ENCODE measurements around the gene CACNG7. TPM values are rescaled to one million over a fixed set of nuclear protein-coding genes. Genes with fewer than 3 reads are reported as not detected.

CACNG7 gene
- total and polyA plus RNA-seq, 10 of the 15 experiments (the other 5 are each of a cell fraction or from before 2014, with no cell fraction given): not detected

GRCh38 chr19:53991224-53992113 lies 82.4 kb downstream of the CACNG7 start, which contains the start of gene CACNG6:
TSS of gene CACNG6 (plus strand) at chr19:53991637. CDS start at chr19:53992878, 1,241 bp downstream.
- H3K27ac ChIP-seq (ENCODE audit: control insufficient read depth, insufficient read depth): no peak within 1 kb of the TSS

More at GRCh38 chr19:53991224-53992113, 82.4 kb downstream of the CACNG7 start, which contains the start of gene CACNG6:
- Histone ChIP-seq H3K4me3 (no peak within 1 kb of the TSS), H3K9ac (ENCODE audit: control insufficient read depth, insufficient read depth, low read length) (no peak within 1 kb of the TSS), H2AFZ (ENCODE audit: control insufficient read depth, low read depth, low read length) (no peak within 1 kb of the TSS), H3K9me3 (replicated peaks; ENCODE audit: control insufficient read depth, insufficient read depth, low read length) (no peaks in the 10 kb centered on the region; the same call in 2 of the 3 replicates), H3K4me2 (ENCODE audit: control insufficient read depth, insufficient read depth) (no peak within 1 kb of the TSS), H4K20me1 (ENCODE audit: control insufficient read depth, insufficient read depth) (no peaks in the 10 kb centered on the region), H3K27me3 (replicated peaks in 1 of 2; ENCODE audit: control insufficient read depth in 2 of 2, insufficient read depth in 2 of 2, low read length in 1 of 2) (no peaks in the 10 kb centered on the region), H3K79me2 (ENCODE audit: control insufficient read depth, insufficient read depth, low read length) (no peaks in the 10 kb centered on the region), H3K4me1 (ENCODE audit: control insufficient read depth, insufficient read depth, low read length) (no peaks in the 10 kb centered on the region), H3K36me3 (ENCODE audit: control insufficient read depth in 2 of 2, insufficient read depth in 2 of 2, low read length in 1 of 2) (no peaks in the 10 kb centered on the region)
- ATAC-seq (no peak), DNase-seq (ENCODE audit: low read depth, low spot score) (no peak), FAIRE-seq (no peak)
- RAD21 ChIA-PET (ENCODE audit: unreplicated experiment): no interaction called here
- TF ChIP-seq CUX1 (IDR thresholded peaks at IDR 0.05; ENCODE audit: insufficient replicate concordance, low read depth, low read length) (no peak), RCOR1 (conservative IDR thresholded peaks at IDR 0.05; ENCODE audit: low read depth, low read length) (no peak)
- SMC1A ChIA-PET (ENCODE audit: uncharacterized antibody, unreplicated experiment): no interaction called here
- WGBS (ENCODE audit: insufficient coverage, insufficient replicate concordance, low lambda C conversion rate, missing lambda C conversion rate): 24% methylated on average over 34 of the region's 66 CpGs
- CTCF ChIA-PET: no interaction called here
- in situ Hi-C loops (cut with MboI): no loop called here
- no TSS peak for BruUV-seq (replicated peaks)
- POLR2A ChIA-PET: no interaction called here
- intact Hi-C loops (cut with micrococcal nuclease; ENCODE audit: unreplicated experiment): no loop called here

Measured in GM12878 (cell line).